GM15510 (cell line): ENCODE data around the gene TSPAN4.
A peak's percentile ranks its signal among the peaks of the same experiment; 100 is the strongest.

Experiments used
- POLR2A ChIP-seq: IDR thresholded peaks from 3 replicates; pipeline ENCODE4 v1.6.1; 2011; ENCODE audit warnings: borderline replicate concordance; ENCODE audit not compliant: insufficient read length; ENCODE audit errors: extremely low read depth

Gene TSPAN4

GRCh38 chr11:901452-902061 is 58.9 kb downstream of the TSPAN4 start:
- no peak for TF ChIP-seq POLR2A

- TF ChIP-seq POLR2A, result no peak
Observed at GRCh38 chr11:904380-904779, 61.7 kb downstream of the TSPAN4 start.

GRCh38 chr11:905952-906351 is 63.3 kb downstream of the TSPAN4 start:
- no peak for TF ChIP-seq POLR2A

- TF ChIP-seq POLR2A, result no peak
Observed at GRCh38 chr11:907668-908067, 65.0 kb downstream of the TSPAN4 start.

GRCh38 chr11:908273-908672 is 65.6 kb downstream of the TSPAN4 start:
- TF ChIP-seq POLR2A, result no peak

GRCh38 chr11:909406-909805 is 66.8 kb downstream of the TSPAN4 start:
- TF ChIP-seq POLR2A, result no peak

- no peak for TF ChIP-seq POLR2A
Observed at GRCh38 chr11:910044-910588, 67.5 kb downstream of the TSPAN4 start.

- TF ChIP-seq POLR2A, result peak; percentile 87
Observed at GRCh38 chr11:910589-911030, 68.0 kb downstream of the TSPAN4 start, which contains the start of gene CHID1. Gene CHID1 (minus strand): TSS chr11:910810. CDS start chr11:904816, 5,994 bp downstream.

- peak; percentile 73 for TF ChIP-seq POLR2A
Observed at GRCh38 chr11:911031-911889, 68.6 kb downstream of the TSPAN4 start.

- TF ChIP-seq POLR2A, result no peak
Observed at GRCh38 chr11:911890-912219, 69.2 kb downstream of the TSPAN4 start.

- TF ChIP-seq POLR2A, result no peak
Observed at GRCh38 chr11:912266-912665, 69.6 kb downstream of the TSPAN4 start.

- no peak for TF ChIP-seq POLR2A
Observed at GRCh38 chr11:913043-913442, 70.4 kb downstream of the TSPAN4 start.

GRCh38 chr11:914204-914603 is 71.6 kb downstream of the TSPAN4 start:
- no peak for TF ChIP-seq POLR2A

- TF ChIP-seq POLR2A, result no peak
Observed at GRCh38 chr11:914747-915501, 72.3 kb downstream of the TSPAN4 start.
